Measurements from ENCODE around the gene RTKN2. TPM values are rescaled to one million over a fixed set of nuclear protein-coding genes. Genes with fewer than 3 reads are reported as not detected.

Gene RTKN2
- total and polyA plus RNA-seq, 7 experiments from 2014 or later, result 1.4 to 7.8 (median 3.0) TPM

- no peak overlapping the region for H3K4me3 ChIP-seq (ENCODE audit: low read length)
- Mint-ChIP-seq H3K27ac (peak overlapping the region in 1 of 9 donors; percentile 9), H3K36me3 (peaks cover 0 to 1% (median 0%) of the 10 kb centered on the region in 5 donors), H3K9me3 (no peaks in the 10 kb centered on the region), H3K27me3 (peaks cover 0 to 22% (median 7%) of the 10 kb centered on the region in 5 donors), H3K4me3 (no peak overlapping the region), H3K4me1 (peaks cover 9 to 19% (median 10%) of the 10 kb centered on the region in 7 donors)
- H3K9me3 ChIP-seq (ENCODE audit: control insufficient read depth in 2 of 3, low read length in 3 of 3), result no peaks in the 10 kb centered on the region
- peaks cover 0 to 6% of the 10 kb centered on the region in 2 donors for H3K27me3 ChIP-seq (ENCODE audit: control insufficient read depth in 2 of 2, insufficient read depth in 2 of 2, low read length in 2 of 2)
- H3K36me3 ChIP-seq (ENCODE audit: control insufficient read depth in 2 of 3, insufficient read depth in 3 of 3, low read length in 3 of 3), result no peaks in the 10 kb centered on the region
- ChIA-PET POLR2A (no interaction called here), CTCF (interaction anchor here (0.6 to 1.7 kb wide), 6 partner anchors 12 to 227 kb away, joined by 3 to 5 read pairs (median 4); no protein-coding TSS in a partner anchor)
- ATAC-seq, result peak; percentile 42
- peak in 2 of 9 donors; percentile 14 to 20 for DNase-seq
- intact Hi-C loops (cut with micrococcal nuclease), result loop anchor here (1.0 to 10.0 kb wide), 14 partner anchors 14 to 980 kb away; partner anchors contain the start of genes EGR2 (in 2 of the 2), ZNF365 (in 2 of the 2) and ARID5B (in 1 of the 2)
- peaks cover 0 to 5% of the 10 kb centered on the region in 2 donors for H3K4me1 ChIP-seq (ENCODE audit: control insufficient read depth in 2 of 2, insufficient read depth in 2 of 2, low read length in 2 of 2)
- H3K27ac ChIP-seq (ENCODE audit: low read depth, low read length), result no peak overlapping the region
These were observed 3.8 kb downstream of the RTKN2 start for GRCh38 chr10:62264702-62265436.

GRCh38 chr10:62264126-62264525 is 4.5 kb downstream of the RTKN2 start:
- H3K27ac Mint-ChIP-seq, result no peak overlapping the region
- H3K9me3 ChIP-seq (ENCODE audit: control insufficient read depth in 2 of 3, low read length in 3 of 3), result no peaks in the 10 kb centered on the region
- H3K4me1 ChIP-seq (ENCODE audit: control insufficient read depth in 2 of 2, insufficient read depth in 2 of 2, low read length in 2 of 2), result peaks cover 0 to under 1% of the 10 kb centered on the region in 2 donors
- DNase-seq, result no peak
- H3K36me3 Mint-ChIP-seq, result peaks cover 0 to 5% (median 0%) of the 10 kb centered on the region in 5 donors
- no peaks in the 10 kb centered on the region for H3K9me3 Mint-ChIP-seq
- ChIA-PET CTCF (interaction anchor here (0.7 to 1.7 kb wide), 4 partner anchors 18 to 820 kb away, joined by 3 to 5 read pairs (median 4); no protein-coding TSS in a partner anchor), POLR2A (no interaction called here)
- no peak for ATAC-seq
- H3K27me3 Mint-ChIP-seq, result peaks cover 0 to 14% (median 2%) of the 10 kb centered on the region in 5 donors
- peaks cover 3 to 15% (median 7%) of the 10 kb centered on the region in 7 donors for H3K4me1 Mint-ChIP-seq
- H3K27ac ChIP-seq (ENCODE audit: low read depth, low read length), result no peak overlapping the region
- H3K4me3 ChIP-seq (ENCODE audit: low read length), result no peak overlapping the region
- H3K4me3 Mint-ChIP-seq, result no peak overlapping the region
- H3K27me3 ChIP-seq (ENCODE audit: control insufficient read depth in 2 of 2, insufficient read depth in 2 of 2, low read length in 2 of 2), result no peaks in the 10 kb centered on the region
- intact Hi-C loops (cut with micrococcal nuclease), result loop anchor here (1.0 to 10.0 kb wide), 11 partner anchors 13 to 979 kb away; partner anchors contain the start of genes ZNF365 (in 2 of the 2) and EGR2 (in 1 of the 2)
- H3K36me3 ChIP-seq (ENCODE audit: control insufficient read depth in 2 of 3, insufficient read depth in 3 of 3, low read length in 3 of 3), result no peaks in the 10 kb centered on the region

- peaks cover 0 to 6% (median 0%) of the 10 kb centered on the region in 7 donors for H3K4me1 Mint-ChIP-seq
- Histone ChIP-seq H3K4me3 (ENCODE audit: low read length) (no peak overlapping the region), H3K27ac (ENCODE audit: low read depth, low read length) (no peak overlapping the region), H3K36me3 (ENCODE audit: control insufficient read depth in 2 of 3, insufficient read depth in 3 of 3, low read length in 3 of 3) (no peaks in the 10 kb centered on the region), H3K9me3 (ENCODE audit: control insufficient read depth in 2 of 3, low read length in 3 of 3) (no peaks in the 10 kb centered on the region), H3K4me1 (ENCODE audit: control insufficient read depth in 2 of 2, insufficient read depth in 2 of 2, low read length in 2 of 2) (no peaks in the 10 kb centered on the region), H3K27me3 (ENCODE audit: control insufficient read depth in 2 of 2, insufficient read depth in 2 of 2, low read length in 2 of 2) (no peaks in the 10 kb centered on the region)
- H3K9me3 Mint-ChIP-seq, result no peaks in the 10 kb centered on the region
- POLR2A ChIA-PET, result interaction anchor here (1.1 kb wide), 1 partner anchor 9 kb away, joined by 3 read pairs; no protein-coding TSS in a partner anchor
- H3K27ac Mint-ChIP-seq, result no peak overlapping the region
- DNase-seq (no peak), ATAC-seq (no peak)
- intact Hi-C loops (cut with micrococcal nuclease), result loop anchor here (5.0 to 10.0 kb wide), 7 partner anchors 111 to 977 kb away; partner anchors contain the start of genes ZNF365 (in 2 of the 2) and EGR2 (in 1 of the 2)
- H3K36me3 Mint-ChIP-seq, result peaks cover 0 to 7% (median 0%) of the 10 kb centered on the region in 5 donors
- CTCF ChIA-PET, result interaction anchor here (0.7 to 1.8 kb wide), 4 partner anchors 14 to 295 kb away, joined by 3 to 7 read pairs (median 4); no protein-coding TSS in a partner anchor
- H3K4me3 Mint-ChIP-seq, result no peak overlapping the region
- peaks cover 0 to 2% (median 0%) of the 10 kb centered on the region in 5 donors for H3K27me3 Mint-ChIP-seq
These were observed 7.0 kb downstream of the RTKN2 start for GRCh38 chr10:62261666-62262065.

GRCh38 chr10:62259998-62260397 is 8.6 kb downstream of the RTKN2 start:
- Histone ChIP-seq H3K4me3 (ENCODE audit: low read length) (no peak overlapping the region), H3K27ac (ENCODE audit: low read depth, low read length) (no peak overlapping the region), H3K4me1 (ENCODE audit: control insufficient read depth in 2 of 2, insufficient read depth in 2 of 2, low read length in 2 of 2) (no peaks in the 10 kb centered on the region), H3K9me3 (ENCODE audit: control insufficient read depth in 2 of 3, low read length in 3 of 3) (no peaks in the 10 kb centered on the region), H3K27me3 (ENCODE audit: control insufficient read depth in 2 of 2, insufficient read depth in 2 of 2, low read length in 2 of 2) (no peaks in the 10 kb centered on the region), H3K36me3 (ENCODE audit: control insufficient read depth in 2 of 3, insufficient read depth in 3 of 3, low read length in 3 of 3) (no peaks in the 10 kb centered on the region)
- intact Hi-C loops (cut with micrococcal nuclease), result loop anchor here (5.0 to 10.0 kb wide), 7 partner anchors 112 to 975 kb away; partner anchors contain the start of genes ZNF365 (in 2 of the 2) and EGR2 (in 1 of the 2)
- POLR2A ChIA-PET, result no interaction called here
- Mint-ChIP-seq H3K4me3 (no peak overlapping the region), H3K27me3 (no peaks in the 10 kb centered on the region), H3K9me3 (no peaks in the 10 kb centered on the region), H3K4me1 (peaks cover 0 to 5% (median 0%) of the 10 kb centered on the region in 7 donors), H3K36me3 (peaks cover 0 to 13% (median 0%) of the 10 kb centered on the region in 5 donors), H3K27ac (no peak overlapping the region)
- CTCF ChIA-PET, result no interaction called here
- DNase-seq (no peak), ATAC-seq (no peak)

- Histone ChIP-seq H3K9me3 (ENCODE audit: control insufficient read depth in 2 of 3, low read length in 3 of 3) (no peaks in the 10 kb centered on the region), H3K36me3 (ENCODE audit: control insufficient read depth in 2 of 3, insufficient read depth in 3 of 3, low read length in 3 of 3) (no peaks in the 10 kb centered on the region), H3K27ac (ENCODE audit: low read depth, low read length) (no peak overlapping the region), H3K27me3 (ENCODE audit: control insufficient read depth in 2 of 2, insufficient read depth in 2 of 2, low read length in 2 of 2) (no peaks in the 10 kb centered on the region), H3K4me1 (ENCODE audit: control insufficient read depth in 2 of 2, insufficient read depth in 2 of 2, low read length in 2 of 2) (no peaks in the 10 kb centered on the region), H3K4me3 (ENCODE audit: low read length) (no peak overlapping the region)
- Mint-ChIP-seq H3K4me1 (no peaks in the 10 kb centered on the region), H3K36me3 (peaks cover 0 to 13% (median 0%) of the 10 kb centered on the region in 5 donors), H3K27me3 (no peaks in the 10 kb centered on the region), H3K9me3 (peaks cover 0 to 1% (median 0%) of the 10 kb centered on the region in 11 donors), H3K27ac (no peak overlapping the region), H3K4me3 (no peak overlapping the region)
- intact Hi-C loops (cut with micrococcal nuclease), result no loop called here
- ATAC-seq, result no peak
- DNase-seq, result no peak
- ChIA-PET POLR2A (no interaction called here), CTCF (no interaction called here)
These were observed 9.2 kb downstream of the RTKN2 start for GRCh38 chr10:62259456-62259855.

- ChIA-PET CTCF (no interaction called here), POLR2A (no interaction called here)
- peaks cover 0 to 16% (median 0%) of the 10 kb centered on the region in 5 donors for H3K36me3 Mint-ChIP-seq
- Histone ChIP-seq H3K4me3 (ENCODE audit: low read length) (no peak overlapping the region), H3K27ac (ENCODE audit: low read depth, low read length) (no peak overlapping the region), H3K36me3 (ENCODE audit: control insufficient read depth in 2 of 3, insufficient read depth in 3 of 3, low read length in 3 of 3) (no peaks in the 10 kb centered on the region), H3K4me1 (ENCODE audit: control insufficient read depth in 2 of 2, insufficient read depth in 2 of 2, low read length in 2 of 2) (no peaks in the 10 kb centered on the region), H3K27me3 (ENCODE audit: control insufficient read depth in 2 of 2, insufficient read depth in 2 of 2, low read length in 2 of 2) (no peaks in the 10 kb centered on the region), H3K9me3 (ENCODE audit: control insufficient read depth in 2 of 3, low read length in 3 of 3) (no peaks in the 10 kb centered on the region)
- peaks cover 0 to 5% (median 0%) of the 10 kb centered on the region in 11 donors for H3K9me3 Mint-ChIP-seq
- H3K27me3 Mint-ChIP-seq, result no peaks in the 10 kb centered on the region
- no peak overlapping the region for H3K27ac Mint-ChIP-seq
- intact Hi-C loops (cut with micrococcal nuclease), result no loop called here
- ATAC-seq (no peak), DNase-seq (no peak)
- no peak overlapping the region for H3K4me3 Mint-ChIP-seq
- no peaks in the 10 kb centered on the region for H3K4me1 Mint-ChIP-seq
These were observed 9.7 kb downstream of the RTKN2 start for GRCh38 chr10:62258926-62259325.

Measured in naive thymus-derived CD4-positive, alpha-beta T cell (primary cell).